PFSK-1 (cell line): Measurements from ENCODE around the gene TNS3.

ENCODE experiments used
- FOXP2 ChIP-seq: optimal IDR thresholded peaks from 2 replicates; pipeline ENCODE3; 2011; ENCODE audit warnings: borderline replicate concordance, control low read depth, inconsistent platforms; ENCODE audit not compliant: insufficient read depth; ENCODE audit errors: extremely low read length, extremely low read depth
- POLR2AphosphoS5 ChIP-seq: IDR thresholded peaks from 2 replicates; pipeline ENCODE4 v1.6.1; 2012; ENCODE audit warnings: low read depth, mild to moderate bottlenecking, control low read depth, low read length, moderate library complexity
- REST ChIP-seq, 2 experiments: IDR thresholded peaks; 2 replicates each; pipeline versions ENCODE4 v1.6.1 to v1.8.0; 2011 to 2012; ENCODE audit warnings: low read depth in 2 of 2, low read length in 2 of 2, control low read depth in 1 of 2, inconsistent platforms in 1 of 2, mild to moderate bottlenecking in 1 of 2, moderate library complexity in 1 of 2; ENCODE audit not compliant: insufficient read depth in 1 of 2
- SIN3A ChIP-seq: IDR thresholded peaks from 2 replicates; pipeline ENCODE4 v1.6.1; 2012; ENCODE audit warnings: mild to moderate bottlenecking, low read length, moderate library complexity, borderline replicate concordance; ENCODE audit not compliant: insufficient read depth
- TAF1 ChIP-seq: IDR thresholded peaks from 2 replicates; pipeline ENCODE4 v1.6.1; 2012; ENCODE audit warnings: low read length, control low read depth, borderline replicate concordance; ENCODE audit not compliant: insufficient read depth

- TF ChIP-seq POLR2AphosphoS5 (no peak), SIN3A (no peak), REST (IDR thresholded peaks at IDR 0.05; ENCODE audit: insufficient read depth in 1 of 2, low read depth in 2 of 2, low read length in 2 of 2) (no peak), TAF1 (no peak), FOXP2 (no peak)
Observed at GRCh38 chr7:47406801-47407129, 175.1 kb downstream of the TNS3 start.
